GM12878 (cell line): ENCODE data around the gene DLG1. TPM values are rescaled to one million over a fixed set of nuclear protein-coding genes. Genes with fewer than 3 reads are reported as not detected.
A peak's percentile ranks its signal among the peaks of the same experiment; 100 is the strongest.

Source experiments
- ATF7 ChIP-seq: fragments of 450-650 bp; IDR thresholded peaks from 2 replicates; pipeline ENCODE4 v1.6.1; 2016; ENCODE audit warnings: low read depth, mild to moderate bottlenecking
- CHD4 ChIP-seq: fragments of 200-600 bp; sonication (generic); IDR thresholded peaks from 2 replicates; pipeline ENCODE4 v1.6.1; 2016; ENCODE audit warnings: mild to moderate bottlenecking
- CREB1 ChIP-seq: IDR thresholded peaks from 2 replicates; pipeline ENCODE4 v1.6.1; 2012; ENCODE audit warnings: low read depth, mild to moderate bottlenecking, inconsistent platforms
- EP300 ChIP-seq, 2 experiments: fragments of 150-350 bp in 1 of 2; IDR thresholded peaks; 2 replicates each; pipeline ENCODE4 v1.6.1; 2011 to 2012; ENCODE audit warnings: low read depth in 2 of 2, low read length in 2 of 2, borderline replicate concordance in 1 of 2, improper control_type of control experiment in 1 of 2, inconsistent platforms in 1 of 2; ENCODE audit not compliant: control insufficient read depth in 1 of 2
- FOS ChIP-seq: IDR thresholded peaks from 3 replicates; pipeline ENCODE4 v1.6.1; 2011; ENCODE audit warnings: borderline replicate concordance; ENCODE audit not compliant: insufficient read length; ENCODE audit errors: extremely low read depth
- GATAD2B ChIP-seq: fragments of 450-650 bp; conservative IDR thresholded peaks from 2 replicates; pipeline ENCODE4 v1.6.1; 2017; ENCODE audit warnings: low read depth, mild to moderate bottlenecking, moderate library complexity
- IKZF1 ChIP-seq: fragments of 450-650 bp; conservative IDR thresholded peaks from 2 replicates; pipeline ENCODE4 v1.6.1; 2017; ENCODE audit warnings: antibody characterized with exemption, mild to moderate bottlenecking
- JUNB ChIP-seq: IDR thresholded peaks from 2 replicates; pipeline ENCODE4 v1.6.1; 2016; ENCODE audit warnings: antibody characterized with exemption, mild to moderate bottlenecking
- KLF5 ChIP-seq: fragments of 450-650 bp; IDR thresholded peaks from 2 replicates; pipeline ENCODE4 v1.6.1; 2014; ENCODE audit warnings: mild to moderate bottlenecking; ENCODE audit not compliant: partially characterized antibody
- MTA2 ChIP-seq: fragments of 450-650 bp; IDR thresholded peaks from 2 replicates; pipeline ENCODE4 v1.6.1; 2016; ENCODE audit warnings: low read depth, mild to moderate bottlenecking, moderate library complexity
- NFYB ChIP-seq: IDR thresholded peaks from 2 replicates; pipeline ENCODE4 v1.6.1; 2011; ENCODE audit warnings: low read depth, mild to moderate bottlenecking, low read length, improper control_type of control experiment, moderate library complexity; ENCODE audit not compliant: insufficient read depth
- NR2C2 ChIP-seq: IDR thresholded peaks from 2 replicates; pipeline ENCODE4 v1.6.1; 2011; ENCODE audit warnings: borderline replicate concordance, low read depth; ENCODE audit not compliant: control insufficient read depth, insufficient read length
- NRF1 ChIP-seq: conservative IDR thresholded peaks from 2 replicates; pipeline ENCODE4 v1.6.1; 2011; ENCODE audit warnings: mild to moderate bottlenecking, low read depth, low read length, improper control_type of control experiment
- POLR2A ChIP-seq: IDR thresholded peaks from 2 replicates; pipeline ENCODE4 v1.6.1; 2011; ENCODE audit warnings: low read depth, mild to moderate bottlenecking, low read length
- POU2F2 ChIP-seq: IDR thresholded peaks from 3 replicates; pipeline ENCODE4 v1.6.1; 2011; ENCODE audit warnings: low read depth, mild to moderate bottlenecking, low read length, borderline replicate concordance
- RB1 ChIP-seq: fragments of 450-650 bp; formaldehyde crosslinking; IDR thresholded peaks from 2 replicates; pipeline ENCODE4 v1.6.1; 2017; ENCODE audit warnings: mild to moderate bottlenecking, borderline replicate concordance
- RELA ChIP-seq: fragments of 450-650 bp; IDR thresholded peaks from 2 replicates; pipeline ENCODE4 v1.8.0; 2014; ENCODE audit warnings: borderline replicate concordance; ENCODE audit not compliant: partially characterized antibody
- RUNX3 ChIP-seq: IDR thresholded peaks from 2 replicates; pipeline ENCODE4 v1.6.1; 2012; ENCODE audit warnings: low read length, inconsistent platforms
- SMAD1 ChIP-seq: fragments of 450-650 bp; IDR thresholded peaks from 2 replicates; pipeline ENCODE4 v1.6.1; 2018; ENCODE audit warnings: mild to moderate bottlenecking, low read depth; ENCODE audit not compliant: partially characterized antibody
- STAT1 ChIP-seq: fragments of 450-650 bp; conservative IDR thresholded peaks from 2 replicates; pipeline ENCODE4 v1.6.1; 2014; ENCODE audit warnings: antibody characterized with exemption, mild to moderate bottlenecking
- SUPT20H ChIP-seq: IDR thresholded peaks from 2 replicates; pipeline ENCODE4 v1.6.1; 2011; ENCODE audit warnings: low read depth, mild to moderate bottlenecking, low read length, moderate library complexity, borderline replicate concordance; ENCODE audit not compliant: control insufficient read depth
- ZNF384 ChIP-seq: IDR thresholded peaks from 2 replicates; pipeline ENCODE4 v1.6.1; 2012; ENCODE audit warnings: low read depth, mild to moderate bottlenecking, low read length, improper control_type of control experiment, borderline replicate concordance
- polyA plus RNA-seq, 11 experiments: library from polyadenylated mRNA; depleted of rRNA in 4 of 11; unstranded in 6 of 11; stranded (reverse) in 5 of 11; fragments of >200 nt; fragmentation: Nextera tagmentation in 4 of 11; fragmentation: Illumina TruSeq in 1 of 11; extraction: Ambion mirVana in 4 of 11; extraction: Trizol in 1 of 11; gene quantifications; 1 replicate in 1 of 11; 2 replicates in 10 of 11; pipeline versions ENCODE4 v1.2.1 to v1.2.3, GENCODE V29; 2011 to 2016; ENCODE audit warnings: inconsistent platforms in 2 of 11, missing spikeins in 2 of 11, low read depth in 1 of 11
- total RNA-seq, 4 experiments: library from RNA; depleted of rRNA in 3 of 4; stranded (reverse); fragments of >200 nt in 3 of 4; fragmentation: Illumina TruSeq in 1 of 4; extraction: Trizol in 1 of 4; gene quantifications; 2 replicates each; pipeline versions ENCODE4 v1.2.1 to v1.2.3, GENCODE V29; 2013 to 2021
- TF ChIP-seq, protein P1 (sequence below): fragments of 450-650 bp; IDR thresholded peaks from 2 replicates; pipeline ENCODE4 v1.6.1; 2017; ENCODE audit warnings: low read depth, mild to moderate bottlenecking, moderate library complexity
- TF ChIP-seq, protein P2 (sequence below): IDR thresholded peaks from 2 replicates; pipeline ENCODE4 v1.6.1; 2011; ENCODE audit warnings: borderline replicate concordance, low read depth, mild to moderate bottlenecking, moderate library complexity, mixed read lengths, low read length; ENCODE audit not compliant: insufficient read depth; ENCODE audit errors: extremely low read length
- TF ChIP-seq, protein P3 (sequence below): fragments of 450-650 bp; IDR thresholded peaks from 2 replicates; pipeline ENCODE4 v1.6.1; 2017; ENCODE audit warnings: mild to moderate bottlenecking, moderate library complexity

DLG1 gene
- total and polyA plus RNA-seq, 10 of the 15 experiments (the other 5 are each of a cell fraction or from before 2014, with no cell fraction given), result 9.2 to 63.1 (median 40.1) TPM

DNA sequence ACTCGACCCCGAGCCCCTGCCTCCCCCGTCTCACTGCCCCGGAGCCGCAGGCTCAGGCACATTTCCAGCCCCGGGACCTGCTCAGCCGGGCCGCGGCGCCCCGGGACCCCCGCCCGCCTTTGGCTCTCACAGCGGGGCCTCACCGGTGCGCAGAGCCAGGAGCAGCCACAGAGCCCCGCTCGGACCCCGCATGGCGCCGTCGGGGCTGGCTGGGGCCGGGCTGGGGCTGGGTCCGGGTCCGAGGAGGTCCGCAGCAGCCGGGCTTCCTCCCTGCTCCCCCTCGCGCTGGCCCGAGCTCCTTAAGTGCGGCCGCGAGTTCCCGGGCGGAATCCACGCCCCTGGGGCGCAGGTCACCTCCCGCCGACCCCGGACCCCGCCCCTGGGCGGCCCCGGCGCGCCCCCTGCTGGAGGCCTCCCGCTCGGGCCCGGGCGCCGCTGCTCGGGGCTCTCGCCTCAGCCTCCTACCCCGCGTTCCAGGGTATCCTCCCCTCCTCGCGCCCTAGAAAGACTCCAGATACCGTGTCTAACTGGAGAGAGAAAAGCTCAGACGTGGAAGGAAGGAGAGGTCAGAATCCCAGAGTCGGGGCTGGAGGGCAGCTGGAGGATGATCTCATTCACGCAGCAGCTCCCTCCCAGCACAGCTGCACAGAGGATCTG lies 268.8 kb downstream of the DLG1 start, which contains the start of gene MELTF (continued):
- no peak for TF ChIP-seq EP300 (IDR thresholded peaks at IDR 0.05; ENCODE audit: borderline replicate concordance in 1 of 2, control insufficient read depth in 1 of 2, low read depth in 2 of 2, low read length in 2 of 2)
- TF ChIP-seq GATAD2B, result peak; percentile 46; the same call in 1 of the 2 replicates
- TF ChIP-seq CHD4, result no peak
- TF ChIP-seq ATF7, result no peak
- no peak for TF ChIP-seq JUNB
- no peak for TF ChIP-seq MTA2
- no peak for TF ChIP-seq NR2C2
- no peak for TF ChIP-seq STAT1
- TF ChIP-seq SUPT20H, result no peak
- no peak for TF ChIP-seq POU2F2
- TF ChIP-seq POLR2A, result peak; percentile 86
- TF ChIP-seq, protein P1, sequence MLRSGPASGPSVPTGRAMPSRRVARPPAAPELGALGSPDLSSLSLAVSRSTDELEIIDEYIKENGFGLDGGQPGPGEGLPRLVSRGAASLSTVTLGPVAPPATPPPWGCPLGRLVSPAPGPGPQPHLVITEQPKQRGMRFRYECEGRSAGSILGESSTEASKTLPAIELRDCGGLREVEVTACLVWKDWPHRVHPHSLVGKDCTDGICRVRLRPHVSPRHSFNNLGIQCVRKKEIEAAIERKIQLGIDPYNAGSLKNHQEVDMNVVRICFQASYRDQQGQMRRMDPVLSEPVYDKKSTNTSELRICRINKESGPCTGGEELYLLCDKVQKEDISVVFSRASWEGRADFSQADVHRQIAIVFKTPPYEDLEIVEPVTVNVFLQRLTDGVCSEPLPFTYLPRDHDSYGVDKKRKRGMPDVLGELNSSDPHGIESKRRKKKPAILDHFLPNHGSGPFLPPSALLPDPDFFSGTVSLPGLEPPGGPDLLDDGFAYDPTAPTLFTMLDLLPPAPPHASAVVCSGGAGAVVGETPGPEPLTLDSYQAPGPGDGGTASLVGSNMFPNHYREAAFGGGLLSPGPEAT, result no peak
- TF ChIP-seq FOS, result no peak
- TF ChIP-seq RB1, result peak; percentile 69; the same call in 1 of the 2 replicates
- TF ChIP-seq, protein P2, sequence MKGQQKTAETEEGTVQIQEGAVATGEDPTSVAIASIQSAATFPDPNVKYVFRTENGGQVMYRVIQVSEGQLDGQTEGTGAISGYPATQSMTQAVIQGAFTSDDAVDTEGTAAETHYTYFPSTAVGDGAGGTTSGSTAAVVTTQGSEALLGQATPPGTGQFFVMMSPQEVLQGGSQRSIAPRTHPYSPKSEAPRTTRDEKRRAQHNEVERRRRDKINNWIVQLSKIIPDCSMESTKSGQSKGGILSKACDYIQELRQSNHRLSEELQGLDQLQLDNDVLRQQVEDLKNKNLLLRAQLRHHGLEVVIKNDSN, result no peak
- TF ChIP-seq RELA, result no peak
- TF ChIP-seq ZNF384, result no peak
- TF ChIP-seq, protein P3, sequence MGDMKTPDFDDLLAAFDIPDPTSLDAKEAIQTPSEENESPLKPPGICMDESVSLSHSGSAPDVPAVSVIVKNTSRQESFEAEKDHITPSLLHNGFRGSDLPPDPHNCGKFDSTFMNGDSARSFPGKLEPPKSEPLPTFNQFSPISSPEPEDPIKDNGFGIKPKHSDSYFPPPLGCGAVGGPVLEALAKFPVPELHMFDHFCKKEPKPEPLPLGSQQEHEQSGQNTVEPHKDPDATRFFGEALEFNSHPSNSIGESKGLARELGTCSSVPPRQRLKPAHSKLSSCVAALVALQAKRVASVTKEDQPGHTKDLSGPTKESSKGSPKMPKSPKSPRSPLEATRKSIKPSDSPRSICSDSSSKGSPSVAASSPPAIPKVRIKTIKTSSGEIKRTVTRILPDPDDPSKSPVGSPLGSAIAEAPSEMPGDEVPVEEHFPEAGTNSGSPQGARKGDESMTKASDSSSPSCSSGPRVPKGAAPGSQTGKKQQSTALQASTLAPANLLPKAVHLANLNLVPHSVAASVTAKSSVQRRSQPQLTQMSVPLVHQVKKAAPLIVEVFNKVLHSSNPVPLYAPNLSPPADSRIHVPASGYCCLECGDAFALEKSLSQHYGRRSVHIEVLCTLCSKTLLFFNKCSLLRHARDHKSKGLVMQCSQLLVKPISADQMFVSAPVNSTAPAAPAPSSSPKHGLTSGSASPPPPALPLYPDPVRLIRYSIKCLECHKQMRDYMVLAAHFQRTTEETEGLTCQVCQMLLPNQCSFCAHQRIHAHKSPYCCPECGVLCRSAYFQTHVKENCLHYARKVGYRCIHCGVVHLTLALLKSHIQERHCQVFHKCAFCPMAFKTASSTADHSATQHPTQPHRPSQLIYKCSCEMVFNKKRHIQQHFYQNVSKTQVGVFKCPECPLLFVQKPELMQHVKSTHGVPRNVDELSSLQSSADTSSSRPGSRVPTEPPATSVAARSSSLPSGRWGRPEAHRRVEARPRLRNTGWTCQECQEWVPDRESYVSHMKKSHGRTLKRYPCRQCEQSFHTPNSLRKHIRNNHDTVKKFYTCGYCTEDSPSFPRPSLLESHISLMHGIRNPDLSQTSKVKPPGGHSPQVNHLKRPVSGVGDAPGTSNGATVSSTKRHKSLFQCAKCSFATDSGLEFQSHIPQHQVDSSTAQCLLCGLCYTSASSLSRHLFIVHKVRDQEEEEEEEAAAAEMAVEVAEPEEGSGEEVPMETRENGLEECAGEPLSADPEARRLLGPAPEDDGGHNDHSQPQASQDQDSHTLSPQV, result peak; percentile 83; the same call in 1 of the 2 replicates
- 0 out of 2 replicates have a peak, but pooled peaks have one; percentile 2 for TF ChIP-seq NRF1
- TF ChIP-seq CREB1, result no peak
- no peak for TF ChIP-seq NFYB
- TF ChIP-seq SMAD1, result no peak
- TF ChIP-seq KLF5, result no peak
- TF ChIP-seq RUNX3, result no peak
- peak; percentile 77 for TF ChIP-seq IKZF1
